ENCODE results near the gene HYKK.

Gene HYKK

DNA sequence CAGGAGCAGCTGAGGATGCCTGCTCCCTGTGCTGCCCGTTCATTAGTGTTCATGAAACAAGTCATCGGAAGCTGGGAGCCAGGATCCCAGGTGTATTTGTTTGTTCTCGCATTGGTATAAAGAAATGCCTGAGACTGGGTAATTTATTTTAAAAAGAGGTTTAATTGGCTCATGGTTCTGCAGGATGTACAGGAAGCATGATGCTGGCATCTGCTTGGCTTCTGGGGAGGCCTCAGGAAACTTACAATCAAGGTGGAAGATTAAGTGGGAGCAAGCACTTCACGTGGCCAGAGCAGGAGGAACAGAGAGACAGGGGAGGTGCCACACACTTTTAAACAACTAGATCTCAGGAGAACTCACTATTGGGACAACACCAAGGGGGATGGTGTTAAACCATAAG lies 5.5 kb upstream of the HYKK start:
- Histone ChIP-seq H3K4me2 (ENCODE audit: low read length) (no peak overlapping the region), H3K27me3 (ENCODE audit: low read depth, low read length) (no peaks in the 10 kb centered on the region), H3K79me2 (ENCODE audit: low read length) (no peaks in the 10 kb centered on the region), H3K4me3 (ENCODE audit: low read length) (no peak overlapping the region), H3K27ac (ENCODE audit: low read length) (no peak overlapping the region), H3K36me3 (replicated peaks; ENCODE audit: low read depth, low read length) (peaks cover 47% of the 10 kb centered on the region), H3K4me1 (ENCODE audit: low read length) (peaks cover 1% of the 10 kb centered on the region; the same call in 1 of the 2 replicates), H2AFZ (ENCODE audit: low read depth, low read length) (no peak overlapping the region), H3K9me3 (ENCODE audit: insufficient read depth, low read length) (no peaks in the 10 kb centered on the region), H4K20me1 (ENCODE audit: insufficient read depth, low read length) (no peaks in the 10 kb centered on the region), H3K9ac (ENCODE audit: low read length) (no peak overlapping the region)
- no peak for TF ChIP-seq EZH2phosphoT487 (IDR thresholded peaks at IDR 0.05; ENCODE audit: low read depth)
- TF ChIP-seq, protein P1, sequence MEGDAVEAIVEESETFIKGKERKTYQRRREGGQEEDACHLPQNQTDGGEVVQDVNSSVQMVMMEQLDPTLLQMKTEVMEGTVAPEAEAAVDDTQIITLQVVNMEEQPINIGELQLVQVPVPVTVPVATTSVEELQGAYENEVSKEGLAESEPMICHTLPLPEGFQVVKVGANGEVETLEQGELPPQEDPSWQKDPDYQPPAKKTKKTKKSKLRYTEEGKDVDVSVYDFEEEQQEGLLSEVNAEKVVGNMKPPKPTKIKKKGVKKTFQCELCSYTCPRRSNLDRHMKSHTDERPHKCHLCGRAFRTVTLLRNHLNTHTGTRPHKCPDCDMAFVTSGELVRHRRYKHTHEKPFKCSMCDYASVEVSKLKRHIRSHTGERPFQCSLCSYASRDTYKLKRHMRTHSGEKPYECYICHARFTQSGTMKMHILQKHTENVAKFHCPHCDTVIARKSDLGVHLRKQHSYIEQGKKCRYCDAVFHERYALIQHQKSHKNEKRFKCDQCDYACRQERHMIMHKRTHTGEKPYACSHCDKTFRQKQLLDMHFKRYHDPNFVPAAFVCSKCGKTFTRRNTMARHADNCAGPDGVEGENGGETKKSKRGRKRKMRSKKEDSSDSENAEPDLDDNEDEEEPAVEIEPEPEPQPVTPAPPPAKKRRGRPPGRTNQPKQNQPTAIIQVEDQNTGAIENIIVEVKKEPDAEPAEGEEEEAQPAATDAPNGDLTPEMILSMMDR (IDR thresholded peaks at IDR 0.05; ENCODE audit: low read depth, low read length) = no peak

- no peaks in the 10 kb centered on the region for H3K27me3 ChIP-seq (ENCODE audit: low read depth, low read length)
Observed at GRCh38 chr15:78502641-78503040, 4.7 kb upstream of the HYKK start.

DNA sequence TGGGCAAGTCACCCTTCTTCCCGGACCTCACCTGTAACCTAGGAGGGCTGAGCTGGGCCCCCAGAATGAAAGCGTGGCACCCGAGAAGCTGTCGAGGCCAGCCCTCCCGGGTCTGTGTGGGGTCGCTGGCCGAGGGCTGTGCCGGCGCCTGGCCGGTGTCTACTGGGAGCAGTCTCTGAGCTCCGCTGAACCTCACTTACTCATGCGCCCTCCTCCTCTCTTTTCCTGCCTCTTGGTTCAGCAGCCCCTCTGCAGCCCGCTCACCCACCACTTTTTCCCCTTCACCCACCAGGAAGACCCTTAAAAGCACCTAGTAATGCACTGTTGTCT lies 419 bp downstream of the HYKK start:
- TF ChIP-seq EZH2phosphoT487 (IDR thresholded peaks at IDR 0.05; ENCODE audit: low read depth) = no peak
- TF ChIP-seq, protein P1 (IDR thresholded peaks at IDR 0.05; ENCODE audit: low read depth, low read length) = no peak
- H3K27ac ChIP-seq (ENCODE audit: low read length) = no peak overlapping the region

More at GRCh38 chr15:78502641-78503040, 4.7 kb upstream of the HYKK start:
- peaks cover 40% of the 10 kb centered on the region for H3K36me3 ChIP-seq (replicated peaks; ENCODE audit: low read depth, low read length)
- no peaks in the 10 kb centered on the region for H3K79me2 ChIP-seq (ENCODE audit: low read length)
- H3K9me3 ChIP-seq (ENCODE audit: insufficient read depth, low read length) = no peaks in the 10 kb centered on the region
- no peak overlapping the region for H3K27ac ChIP-seq (ENCODE audit: low read length)
- H3K9ac ChIP-seq (ENCODE audit: low read length) = no peak overlapping the region
- H2AFZ ChIP-seq (ENCODE audit: low read depth, low read length) = no peak overlapping the region
- TF ChIP-seq EZH2phosphoT487 (IDR thresholded peaks at IDR 0.05; ENCODE audit: low read depth) = no peak
- TF ChIP-seq, protein P1 (IDR thresholded peaks at IDR 0.05; ENCODE audit: low read depth, low read length) = no peak
- no peak overlapping the region for H3K4me3 ChIP-seq (ENCODE audit: low read length)
- peaks cover 3% of the 10 kb centered on the region; the same call in 1 of the 2 replicates for H3K4me1 ChIP-seq (ENCODE audit: low read length)
- H3K4me2 ChIP-seq (ENCODE audit: low read length) = no peak overlapping the region
- H4K20me1 ChIP-seq (ENCODE audit: insufficient read depth, low read length) = no peaks in the 10 kb centered on the region

GRCh38 chr15:78508272-78508671 lies 895 bp downstream of the HYKK start:
- H3K9me3 ChIP-seq (ENCODE audit: insufficient read depth, low read length) = no peaks in the 10 kb centered on the region
- peak overlapping the region; percentile 82 for H2AFZ ChIP-seq (ENCODE audit: low read depth, low read length)
- H3K79me2 ChIP-seq (ENCODE audit: low read length) = no peaks in the 10 kb centered on the region
- H3K4me2 ChIP-seq (ENCODE audit: low read length) = peak overlapping the region; percentile 92
- H3K27me3 ChIP-seq (ENCODE audit: low read depth, low read length) = peaks cover 17% of the 10 kb centered on the region
- TF ChIP-seq, protein P1 (IDR thresholded peaks at IDR 0.05; ENCODE audit: low read depth, low read length) = no peak
- TF ChIP-seq EZH2phosphoT487 (IDR thresholded peaks at IDR 0.05; ENCODE audit: low read depth) = no peak
- peak overlapping the region; percentile 86 for H3K4me3 ChIP-seq (ENCODE audit: low read length)
- peak overlapping the region; percentile 47 for H3K9ac ChIP-seq (ENCODE audit: low read length)
- peaks cover 8% of the 10 kb centered on the region for H3K4me1 ChIP-seq (ENCODE audit: low read length)
- no peak overlapping the region for H3K27ac ChIP-seq (ENCODE audit: low read length)
- H4K20me1 ChIP-seq (ENCODE audit: insufficient read depth, low read length) = no peaks in the 10 kb centered on the region
- H3K36me3 ChIP-seq (replicated peaks; ENCODE audit: low read depth, low read length) = no peaks in the 10 kb centered on the region

More for the DNA sequence above, 419 bp downstream of the HYKK start:
- peaks cover 8% of the 10 kb centered on the region for H3K4me1 ChIP-seq (ENCODE audit: low read length)
- H3K4me2 ChIP-seq (ENCODE audit: low read length) = peak overlapping the region; percentile 92
- H3K9ac ChIP-seq (ENCODE audit: low read length) = peak overlapping the region; percentile 47
- H3K4me3 ChIP-seq (ENCODE audit: low read length) = peak overlapping the region; percentile 86
- H3K9me3 ChIP-seq (ENCODE audit: insufficient read depth, low read length) = no peaks in the 10 kb centered on the region
- peak overlapping the region; percentile 82 for H2AFZ ChIP-seq (ENCODE audit: low read depth, low read length)
- H4K20me1 ChIP-seq (ENCODE audit: insufficient read depth, low read length) = no peaks in the 10 kb centered on the region
- H3K79me2 ChIP-seq (ENCODE audit: low read length) = no peaks in the 10 kb centered on the region
- H3K27me3 ChIP-seq (ENCODE audit: low read depth, low read length) = peaks cover 17% of the 10 kb centered on the region
- no peaks in the 10 kb centered on the region for H3K36me3 ChIP-seq (replicated peaks; ENCODE audit: low read depth, low read length)
